DMS114 treated with DMSO at 0.1 percent for 48 hours (cell line): ENCODE results near the gene AHDC1.

ENCODE experiments used
- DNase-seq: peaks from one replicate; lab custom pipeline; 2025; ENCODE audit not compliant: unreplicated experiment; lab: John Stamatoyannopoulos, UW

AHDC1 gene

GRCh38 chr1:27585684-27586083 lies 18.3 kb downstream of the AHDC1 start:
- DNase-seq = no peak

GRCh38 chr1:27584453-27584852 lies 19.5 kb downstream of the AHDC1 start:
- DNase-seq = no peak

- DNase-seq = no peak
Observed at GRCh38 chr1:27583479-27583878, 20.5 kb downstream of the AHDC1 start.

GRCh38 chr1:27581823-27582243 lies 22.1 kb downstream of the AHDC1 start:
- DNase-seq = no peak

GRCh38 chr1:27577504-27578188 lies 26.3 kb downstream of the AHDC1 start:
- no peak for DNase-seq

GRCh38 chr1:27576806-27577227 lies 27.1 kb downstream of the AHDC1 start:
- no peak for DNase-seq

- no peak for DNase-seq
Observed at GRCh38 chr1:27575840-27576331, 28.1 kb downstream of the AHDC1 start.

- peak; percentile 44 for DNase-seq
Observed at GRCh38 chr1:27574871-27575831, 28.8 kb downstream of the AHDC1 start.

- no peak for DNase-seq
Observed at GRCh38 chr1:27574001-27574781, 29.8 kb downstream of the AHDC1 start.

- no peak for DNase-seq
Observed at GRCh38 chr1:27572679-27573426, 31.1 kb downstream of the AHDC1 start.

- DNase-seq = no peak
Observed at GRCh38 chr1:27572019-27572678, 31.8 kb downstream of the AHDC1 start.

GRCh38 chr1:27571439-27572018 lies 32.4 kb downstream of the AHDC1 start:
- DNase-seq = no peak

- DNase-seq = no peak
Observed at GRCh38 chr1:27570784-27571183, 33.2 kb downstream of the AHDC1 start.

- no peak for DNase-seq
Observed at GRCh38 chr1:27570356-27570755, 33.6 kb downstream of the AHDC1 start.

- no peak for DNase-seq
Observed at GRCh38 chr1:27569506-27570291, 34.2 kb downstream of the AHDC1 start.

GRCh38 chr1:27569088-27569460 lies 34.9 kb downstream of the AHDC1 start:
- DNase-seq = no peak

GRCh38 chr1:27568300-27569087 lies 35.5 kb downstream of the AHDC1 start:
- peak; percentile 81 for DNase-seq

- no peak for DNase-seq
Observed at GRCh38 chr1:27567971-27568299, 36.0 kb downstream of the AHDC1 start.
